GM21360 (cell line): Measurements from ENCODE around the gene MICAL3.

Source experiments
- ATAC-seq: cut with Tn5 transposase; IDR thresholded peaks from one replicate; pipeline ENCODE4 v1.9.1; 2021; ENCODE audit warnings: mild to moderate bottlenecking, moderate library complexity; ENCODE audit not compliant: unreplicated experiment

Gene MICAL3

DNA sequence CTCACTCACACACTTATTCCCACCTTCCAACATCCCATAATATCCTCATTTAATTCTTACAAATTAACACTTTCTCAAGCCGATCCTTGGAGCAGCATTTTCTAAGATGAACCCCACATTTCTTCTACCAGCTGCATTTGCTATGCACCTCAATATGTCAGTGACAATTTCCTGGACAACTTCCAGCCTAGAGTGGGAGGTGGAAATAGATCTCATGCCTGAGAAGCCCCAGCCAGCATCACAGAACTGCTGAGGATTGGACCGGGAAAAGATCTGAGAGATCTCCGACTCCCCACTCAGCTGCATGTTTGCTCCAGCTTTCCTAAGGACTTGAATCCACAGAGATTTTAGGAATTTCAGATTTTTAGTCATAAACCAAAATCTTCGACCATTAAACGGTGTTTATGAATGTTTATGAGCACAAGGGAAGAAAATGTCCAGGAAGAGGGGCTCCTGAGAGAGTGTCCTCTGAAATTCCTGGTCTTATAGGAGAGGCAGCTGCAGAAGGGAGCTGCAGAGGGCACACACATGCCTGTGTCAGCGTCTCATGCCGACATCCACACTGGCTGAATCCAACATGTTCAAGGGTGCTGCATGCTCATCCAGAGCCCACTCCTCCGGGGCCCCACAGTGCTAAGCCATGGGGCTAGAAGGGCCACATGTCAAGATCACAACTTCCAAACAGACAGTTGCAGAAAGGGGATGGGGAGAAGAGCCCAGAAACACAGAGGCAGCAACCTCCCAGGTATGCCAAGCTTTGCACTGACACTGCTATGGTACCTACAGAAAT is 68.6 kb downstream of the MICAL3 start:
- no peak for ATAC-seq

DNA sequence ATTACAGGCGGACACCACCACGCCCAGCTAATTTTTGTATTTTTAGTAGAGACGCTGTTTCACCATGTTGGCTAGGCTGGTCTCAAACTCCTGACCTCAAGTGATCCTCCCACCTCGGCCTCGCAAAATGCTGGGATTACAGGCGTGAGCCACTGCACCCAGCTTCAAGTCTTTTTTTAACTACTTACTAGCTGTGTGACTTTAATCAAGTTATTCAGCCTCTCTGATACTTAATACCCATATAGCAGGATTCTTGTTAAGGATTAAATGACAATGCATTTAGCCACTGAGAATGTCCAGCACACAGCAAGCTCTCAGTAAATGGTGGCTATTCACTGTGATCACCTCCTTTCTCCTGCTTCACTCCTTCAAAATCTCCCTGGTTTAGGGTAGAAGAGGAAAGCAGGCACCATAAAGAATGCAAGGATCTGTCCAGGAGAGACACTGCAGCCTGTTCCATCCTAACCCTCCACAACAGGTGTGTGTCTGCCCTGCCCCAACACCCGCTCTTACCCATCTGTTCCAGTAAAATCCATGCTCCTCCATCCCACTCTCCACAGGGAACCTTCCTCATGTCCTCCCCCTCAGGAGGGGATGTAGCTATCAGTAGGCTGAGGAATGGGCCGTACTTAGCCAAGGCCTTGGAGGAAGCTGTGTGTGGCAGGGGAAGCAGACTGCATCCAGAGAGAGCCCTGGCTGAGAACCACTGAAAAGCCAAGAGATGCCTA is 69.3 kb downstream of the MICAL3 start:
- no peak for ATAC-seq

DNA sequence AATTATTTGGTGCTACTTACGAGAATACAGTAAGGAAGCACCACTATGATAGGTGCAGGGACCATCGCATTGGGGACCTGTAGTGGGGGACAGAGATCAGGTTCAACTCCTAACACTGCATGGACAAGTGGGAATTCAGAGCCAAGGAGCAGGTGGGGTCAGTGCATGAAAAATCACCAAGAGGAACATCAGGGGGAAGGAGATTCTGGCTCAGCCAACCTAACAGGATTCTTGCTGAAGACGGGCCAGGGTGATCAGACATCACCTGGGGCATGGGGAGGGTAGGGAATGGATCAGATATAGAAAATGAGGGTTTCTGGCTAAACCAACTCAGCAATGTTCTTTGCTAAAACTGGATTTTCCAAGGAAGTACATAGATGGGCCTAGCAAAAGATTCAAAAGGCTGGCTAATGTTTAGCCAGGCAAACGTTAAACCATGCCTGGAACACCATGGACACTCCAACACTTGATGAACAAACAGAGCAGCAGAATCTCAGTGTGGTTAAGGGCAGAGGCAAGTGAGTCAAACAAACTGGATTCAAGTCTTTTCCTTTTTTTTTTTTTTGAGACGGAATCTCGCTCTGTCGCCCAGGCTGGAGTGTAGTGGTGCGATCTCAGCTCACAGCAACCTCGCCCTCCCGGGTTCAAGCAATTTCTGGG is 70.0 kb downstream of the MICAL3 start:
- no peak for ATAC-seq

DNA sequence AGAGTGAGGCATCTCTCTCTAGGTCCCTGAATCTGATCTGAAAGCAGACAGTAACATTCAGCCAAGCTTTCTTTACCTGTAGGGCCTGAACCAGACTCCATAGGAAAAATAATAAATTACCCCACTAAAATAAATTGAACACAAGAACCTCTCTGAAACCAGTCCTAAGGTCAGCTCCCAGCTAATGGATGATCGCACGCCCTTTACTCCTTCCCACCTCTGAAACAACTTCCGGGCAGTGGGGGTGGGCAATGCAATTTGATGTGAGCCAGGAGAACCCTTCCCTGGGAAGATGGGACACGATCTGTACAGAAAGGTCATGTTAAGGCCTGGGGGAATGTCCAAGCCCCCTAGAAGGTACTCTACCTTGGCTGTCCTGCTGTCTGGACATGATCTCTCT is 71.2 kb downstream of the MICAL3 start:
- no peak for ATAC-seq

DNA sequence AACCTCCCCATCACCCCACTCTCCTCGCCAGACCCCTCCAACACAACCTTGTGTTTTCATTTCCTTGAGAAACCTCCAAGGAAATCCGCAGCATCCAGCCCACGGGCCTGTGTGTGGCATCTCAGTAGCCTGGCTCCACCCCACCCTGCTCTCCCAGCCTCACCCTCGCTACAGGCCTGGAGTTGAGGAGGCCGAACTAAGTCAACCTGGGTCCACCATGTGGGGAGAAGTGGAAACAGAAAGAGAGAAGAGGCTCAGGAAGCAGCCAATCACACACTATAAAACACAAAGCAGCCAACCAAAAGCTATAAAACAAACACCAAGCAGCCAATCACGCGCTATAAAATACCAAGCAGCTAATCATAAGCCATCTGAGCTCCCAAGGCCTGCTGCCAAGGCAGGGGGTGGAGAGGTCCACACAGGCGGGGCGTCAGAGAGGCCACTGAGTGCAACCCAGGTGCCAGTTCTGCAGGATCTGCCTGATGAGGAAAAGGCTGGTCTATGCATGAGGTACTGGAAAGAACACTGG is 72.0 kb downstream of the MICAL3 start:
- ATAC-seq: no peak

DNA sequence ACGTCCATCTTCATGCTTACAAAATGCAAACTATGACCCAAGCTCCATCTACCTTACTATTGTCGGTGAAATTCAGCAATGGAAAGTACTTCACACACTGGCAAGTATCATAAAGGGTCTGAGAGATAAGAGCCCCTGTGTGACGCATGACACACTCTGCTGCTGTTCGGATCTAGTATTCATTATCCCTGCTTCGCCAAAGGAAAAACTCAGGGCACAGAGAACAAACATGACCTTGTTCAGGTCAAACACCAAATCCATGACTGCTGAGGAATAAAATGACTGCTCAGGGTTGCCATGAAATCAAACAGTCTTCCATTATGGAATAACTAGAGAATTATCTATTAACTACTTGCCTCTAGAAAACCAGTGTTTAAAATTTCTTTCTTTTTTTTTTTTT is 73.0 kb downstream of the MICAL3 start:
- ATAC-seq: no peak

DNA sequence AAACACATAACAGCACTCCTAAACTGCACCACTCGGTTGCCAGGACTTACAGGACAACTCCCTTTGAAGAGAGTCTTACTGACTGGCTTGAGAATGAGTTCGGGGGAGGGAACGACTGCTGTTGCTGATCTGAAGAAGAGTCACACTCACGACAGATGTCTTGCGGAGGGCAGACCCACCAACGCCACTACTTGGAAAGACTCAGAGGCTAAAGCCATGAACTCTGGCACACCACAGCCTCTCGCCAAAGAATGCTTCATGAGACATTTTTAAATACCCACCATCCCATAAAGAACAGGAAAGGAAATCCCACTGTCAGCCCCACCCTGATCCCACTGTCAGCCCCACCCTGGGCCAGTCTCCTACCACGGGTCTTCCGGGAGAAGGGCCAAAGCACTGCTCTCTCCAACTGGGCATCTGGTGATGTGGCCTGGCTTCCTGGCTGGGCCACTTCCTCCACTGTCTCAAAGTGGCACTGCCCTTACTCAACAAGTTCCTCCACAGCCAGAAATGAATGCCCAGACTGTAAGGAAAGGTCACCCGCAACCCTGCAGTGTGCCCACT is 73.6 kb downstream of the MICAL3 start:
- ATAC-seq: no peak

DNA sequence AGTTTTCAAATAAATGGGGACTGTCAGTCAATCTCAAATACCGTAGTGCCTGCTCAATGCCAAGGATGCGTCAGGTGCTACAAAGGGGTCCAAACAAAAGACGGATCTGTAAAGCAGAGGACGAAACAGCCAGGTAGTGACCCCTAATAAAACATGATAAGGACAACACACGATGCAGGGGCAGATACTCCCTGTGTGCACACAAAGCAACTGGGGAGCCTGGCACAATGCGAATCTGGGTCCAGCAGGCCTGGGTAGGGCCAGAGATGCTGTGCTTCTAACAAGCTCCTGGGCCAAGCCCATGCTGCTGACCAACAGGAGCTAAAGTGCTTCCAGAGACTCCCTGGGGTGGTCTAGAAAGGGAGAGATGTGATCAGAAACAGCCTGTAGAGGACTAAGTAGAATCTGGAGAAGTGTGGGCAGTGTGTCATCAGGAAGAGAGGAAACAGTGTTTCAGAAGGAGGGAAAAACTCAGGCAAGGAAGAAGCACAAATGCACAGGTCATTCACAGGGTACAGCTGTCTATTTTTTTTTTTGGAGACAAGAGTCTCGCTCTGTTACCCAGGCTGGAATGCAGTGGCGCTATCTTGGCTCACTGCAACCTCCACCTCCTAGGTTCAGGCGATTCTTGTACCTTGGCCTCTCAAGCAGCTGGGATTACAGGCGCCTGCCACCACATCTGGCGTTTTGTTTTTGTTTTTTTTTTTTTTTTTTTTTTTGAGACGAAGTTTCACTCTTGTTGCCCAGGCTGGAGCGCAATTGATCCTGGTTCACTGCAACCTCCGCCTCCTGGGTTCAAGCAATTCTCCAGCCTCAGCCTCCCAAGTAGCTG is 74.5 kb downstream of the MICAL3 start:
- ATAC-seq: no peak

DNA sequence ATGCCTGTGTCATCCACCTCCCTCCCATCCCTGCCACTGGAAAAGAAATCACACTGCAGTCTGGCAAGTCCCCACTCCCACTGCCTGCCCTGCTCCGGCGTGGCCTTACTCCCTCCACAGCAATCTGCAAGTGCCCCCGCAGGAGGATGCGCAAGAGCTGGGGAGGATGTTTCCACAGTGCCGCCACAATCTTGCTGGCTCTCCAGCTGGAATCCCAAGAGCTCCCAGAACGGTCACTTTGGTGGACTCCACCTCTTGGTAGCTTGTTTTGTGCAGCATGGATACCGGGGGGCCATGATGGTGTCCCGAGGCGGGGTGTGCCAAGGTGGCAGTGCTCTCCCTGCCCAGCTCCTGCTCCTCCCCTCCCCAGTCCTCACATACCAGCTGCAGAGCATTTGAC is 76.3 kb downstream of the MICAL3 start:
- no peak for ATAC-seq

DNA sequence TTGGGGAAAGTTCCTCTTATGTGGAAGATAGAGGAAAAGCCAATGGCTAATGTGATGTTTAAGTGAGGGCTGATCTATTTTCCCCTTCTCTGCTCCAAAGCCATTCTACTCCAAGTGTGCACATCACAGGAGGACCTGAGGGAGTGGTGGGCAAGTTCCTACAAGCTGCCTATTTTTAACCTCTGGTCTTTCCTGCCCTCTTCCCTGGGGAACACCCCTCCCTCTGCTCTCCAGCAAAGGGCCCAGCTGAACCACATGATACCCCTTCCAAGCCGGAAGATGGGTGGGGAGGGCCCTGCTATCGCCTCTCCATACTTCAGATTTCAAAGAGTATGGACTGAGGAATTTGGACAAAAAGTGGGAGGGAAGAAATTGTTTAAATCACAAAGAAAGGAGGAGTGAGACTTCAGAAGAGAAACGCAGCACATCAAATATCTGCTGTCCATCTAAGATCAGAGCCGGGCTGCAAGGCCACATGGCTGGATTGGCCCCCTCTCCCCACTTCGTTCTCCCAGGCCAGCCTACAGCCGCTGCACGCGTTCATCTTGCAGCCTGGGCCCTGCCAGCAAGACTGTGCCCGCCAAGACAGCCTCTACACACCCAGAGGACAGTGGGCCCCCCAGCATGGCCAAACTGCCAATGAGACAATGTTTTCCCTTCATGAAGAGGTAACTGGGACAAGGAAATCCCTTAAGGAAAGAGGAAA is 77.5 kb downstream of the MICAL3 start:
- ATAC-seq: no peak

DNA sequence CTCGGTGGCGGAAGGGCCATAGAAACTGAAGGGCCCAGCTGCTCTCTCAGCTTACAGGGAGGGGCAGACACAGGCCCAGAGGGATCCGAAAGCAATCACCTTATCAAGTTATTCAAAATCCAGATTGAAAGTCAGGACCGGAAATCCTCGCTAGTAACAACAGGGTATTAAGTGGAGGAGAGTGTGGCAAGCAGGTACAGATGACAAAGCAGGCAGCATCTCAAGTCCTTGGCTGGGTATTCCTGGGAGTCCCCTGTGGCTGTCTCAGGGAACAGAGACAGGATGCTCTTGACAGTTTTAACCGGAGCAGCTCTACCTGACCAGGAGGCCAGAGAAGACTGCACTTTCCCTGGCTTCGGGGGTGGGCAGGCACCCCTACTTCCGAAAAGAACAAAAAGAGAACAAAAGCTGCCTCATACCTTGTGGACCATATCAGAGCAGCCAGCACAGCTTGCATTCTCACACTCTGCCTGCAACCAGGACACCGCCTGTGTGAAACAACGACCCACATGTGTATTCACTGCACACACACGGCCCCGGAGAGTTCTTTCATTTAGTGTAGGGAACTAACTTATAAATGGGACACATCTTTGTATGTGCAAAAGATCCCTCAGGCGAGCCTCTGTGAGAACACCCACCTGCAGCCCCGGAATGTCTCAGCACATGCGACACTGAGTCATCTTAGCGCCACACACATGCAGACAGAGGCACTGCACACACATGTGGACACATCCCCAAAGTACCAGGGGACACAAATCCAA is 78.3 kb downstream of the MICAL3 start:
- ATAC-seq: no peak

DNA sequence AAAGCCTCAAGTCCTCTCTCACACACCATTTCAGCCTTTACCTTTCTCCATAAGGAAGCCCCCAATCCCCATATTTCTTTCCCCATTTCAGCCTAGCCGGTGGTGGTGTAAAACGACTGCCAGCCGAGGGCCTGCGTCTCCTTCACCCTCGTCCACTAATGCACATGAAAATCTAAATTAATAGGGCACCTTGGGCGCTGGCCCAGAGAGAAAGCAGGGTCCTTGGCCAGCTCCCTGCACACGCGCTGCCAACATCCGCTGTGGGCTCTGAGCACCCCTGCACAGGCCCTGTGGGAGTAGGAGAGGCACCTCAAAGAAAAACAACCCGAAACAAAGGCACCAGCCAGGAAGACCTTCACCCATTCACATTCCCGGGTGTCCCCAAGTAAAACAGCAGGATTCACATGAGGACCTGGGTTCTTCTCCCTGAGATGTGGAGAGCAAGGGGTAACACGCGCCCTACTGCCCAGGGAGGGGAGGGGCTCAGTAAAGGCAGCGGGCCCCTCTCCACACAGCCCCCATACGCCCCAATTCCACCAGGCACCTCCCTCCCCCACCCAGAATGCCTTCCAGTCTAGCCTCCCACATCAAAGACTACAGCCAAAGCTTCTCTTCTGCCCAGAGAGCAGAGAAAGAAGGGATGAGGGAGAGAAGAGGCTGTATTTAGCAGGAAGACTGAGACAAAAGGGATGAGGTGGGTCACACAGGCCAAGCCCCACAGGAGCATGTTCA is 79.0 kb downstream of the MICAL3 start:
- ATAC-seq: no peak

DNA sequence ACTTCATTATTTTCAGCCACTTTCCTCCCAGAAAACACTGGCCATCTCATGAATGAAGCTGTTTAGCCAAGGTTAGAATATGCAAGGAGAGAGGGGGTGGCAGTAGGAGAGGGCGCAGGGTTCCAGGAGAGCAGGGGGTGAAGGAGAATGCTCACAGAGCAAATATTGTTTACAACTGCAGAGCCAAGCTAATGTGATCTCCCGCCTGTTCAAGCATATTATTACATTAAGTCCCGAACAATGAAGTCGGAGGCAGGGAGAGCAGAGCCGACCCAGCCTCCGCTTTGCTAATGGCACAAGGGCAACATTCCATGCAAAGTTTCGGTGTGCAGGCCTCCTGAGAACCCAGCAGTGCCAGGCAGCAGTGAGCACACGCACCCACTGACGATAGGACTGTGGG is 80.1 kb downstream of the MICAL3 start:
- no peak for ATAC-seq

DNA sequence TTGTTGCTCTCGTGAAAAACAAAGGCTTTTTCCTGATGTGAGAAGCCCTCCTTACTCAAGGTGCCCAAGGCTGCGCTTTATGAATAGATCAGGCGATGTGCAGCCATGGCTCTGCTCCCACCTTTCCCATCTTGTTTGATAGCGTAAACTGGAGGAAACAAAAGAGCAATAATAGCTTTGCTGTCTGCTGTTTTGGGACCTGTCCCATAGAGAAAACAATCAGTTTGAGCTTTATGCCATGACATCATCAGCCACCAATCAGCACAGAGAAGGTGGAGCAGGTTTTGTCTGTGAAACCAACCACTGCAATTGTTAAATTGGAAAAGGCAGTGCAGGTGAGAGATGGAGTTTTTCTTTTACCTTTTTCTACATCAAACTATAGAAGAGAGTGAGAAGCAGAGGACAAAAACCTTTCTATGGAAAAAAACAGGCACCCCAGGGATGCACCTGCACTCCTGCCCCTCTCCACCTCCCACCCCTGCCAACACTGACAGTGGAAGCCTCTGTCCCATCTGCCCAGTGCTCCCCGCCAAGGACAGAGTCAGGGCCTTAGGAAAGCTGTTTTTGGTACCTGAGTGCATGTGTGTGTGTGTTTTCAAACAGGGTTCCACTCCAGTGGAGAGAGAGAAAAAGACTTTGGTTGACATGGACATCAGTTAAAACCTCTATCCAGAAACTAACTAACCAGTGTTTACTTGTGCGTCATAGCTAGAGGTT is 80.7 kb downstream of the MICAL3 start:
- ATAC-seq: no peak

DNA sequence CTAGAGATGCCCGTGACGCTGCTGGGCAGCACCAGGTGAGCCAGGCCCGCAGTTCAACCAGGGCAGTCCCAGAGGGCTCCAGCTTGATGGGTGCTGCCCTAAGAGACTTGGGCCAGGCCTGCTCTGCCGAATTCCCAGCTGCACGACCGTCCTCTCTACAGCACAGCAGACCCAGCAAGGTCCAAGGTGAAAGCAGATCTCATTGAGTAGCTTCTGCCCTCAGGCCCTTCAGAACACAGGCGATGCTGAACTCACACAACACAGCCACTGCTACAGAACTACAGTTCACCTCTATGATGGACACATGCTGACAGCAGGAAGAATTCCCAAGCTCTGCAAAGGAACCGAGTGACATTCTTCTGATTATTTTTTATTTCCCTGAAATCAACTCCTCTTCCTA is 81.6 kb downstream of the MICAL3 start:
- no peak for ATAC-seq

DNA sequence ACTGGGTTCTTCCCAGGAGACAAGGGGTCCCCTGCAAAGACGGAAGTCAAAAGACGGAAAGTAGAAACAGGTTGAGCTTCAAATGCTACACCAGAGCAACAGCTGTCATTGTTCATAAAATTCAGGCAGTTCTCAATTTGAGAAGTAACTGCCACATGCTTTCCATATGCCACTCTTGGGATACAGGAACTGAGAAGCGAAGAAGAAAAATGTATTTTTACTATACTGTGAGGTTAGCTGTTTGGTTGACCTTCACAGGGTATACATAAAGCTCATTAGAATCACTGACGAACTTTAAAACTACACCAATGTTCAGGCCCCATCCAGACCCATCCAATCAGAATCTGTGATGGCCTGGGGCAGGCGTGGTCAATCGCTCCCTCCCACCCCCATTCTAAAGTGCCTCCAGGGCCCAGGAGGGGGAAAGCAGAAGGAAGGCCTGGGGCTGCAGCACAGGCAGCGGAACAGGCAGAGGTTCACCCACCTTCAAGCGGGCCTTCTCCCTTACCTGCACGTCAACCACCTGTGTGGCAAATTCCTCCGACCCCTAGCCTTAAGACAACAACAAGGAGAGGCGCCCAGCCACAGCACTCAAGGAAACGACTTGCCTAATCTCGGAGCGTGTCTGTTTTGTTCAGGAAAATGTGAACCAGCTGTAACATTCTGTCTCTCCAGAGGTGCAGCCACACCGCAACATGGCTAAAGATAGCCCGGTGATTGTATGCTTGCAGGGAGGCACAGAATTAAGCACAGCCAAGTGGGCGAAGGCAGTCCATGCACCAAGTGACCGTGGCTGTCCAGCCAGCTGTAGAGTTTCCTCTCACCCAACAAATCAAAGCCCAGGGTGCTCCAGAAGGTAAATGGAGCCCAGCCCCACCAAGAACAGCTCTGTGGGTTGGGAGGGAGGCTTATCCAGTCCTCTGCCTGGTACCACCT is 82.6 kb downstream of the MICAL3 start:
- ATAC-seq: no peak

DNA sequence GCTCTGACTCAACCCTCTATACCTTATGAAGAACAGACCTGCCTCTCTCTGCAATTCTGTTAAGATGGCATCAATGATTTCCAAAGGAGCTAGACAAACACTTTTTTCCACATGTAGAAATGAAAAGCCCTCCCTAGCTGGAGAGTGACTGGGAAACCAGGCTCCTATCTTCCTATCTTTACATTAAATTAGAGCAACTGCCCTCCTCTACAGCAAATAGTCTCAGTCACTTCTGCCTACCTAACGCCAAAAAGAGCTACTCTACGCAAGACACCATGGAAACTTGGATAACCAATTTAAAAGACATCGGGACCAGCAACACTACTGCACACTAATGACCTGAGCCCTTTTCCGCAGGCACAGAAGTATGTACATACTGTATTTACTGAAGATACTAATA is 84.8 kb downstream of the MICAL3 start:
- ATAC-seq: no peak
